Pancreas (tissue), 10 donors: Measurements from ENCODE around the gene VSIG10L. TPM values are rescaled to one million over a fixed set of nuclear protein-coding genes. Genes with fewer than 3 reads are reported as not detected.

Source experiments
- ATAC-seq, 4 donors: fragments of 200-7000 bp; cut with Tn5 transposase; one replicate each; pipeline versions ENCODE4 v1.8.0 to v1.9.1; 2020; ENCODE audit warnings: mild to moderate bottlenecking in 4 of 4, moderate library complexity in 4 of 4
- DNase-seq, 6 donors: peaks; one replicate each; pipeline ENCODE4 v3.0.0-alpha.2; 2020
- FAIRE-seq: peaks from 2 replicates; lab custom pipeline; 2012; peaks lifted over from hg19 to GRCh38; lab: Jason Lieb, UNC
- H3K27ac ChIP-seq, 4 donors: fragments of 200-600 bp; sonication (generic); 1 replicate in 3 of 4; 2 replicates in 1 of 4; pipeline versions ENCODE4 v1.5.0 to v1.8.0; 2020
- H3K27me3 ChIP-seq, 4 donors: fragments of 200-600 bp; one replicate each; pipeline ENCODE4 v1.8.0; 2021
- H3K36me3 ChIP-seq, 3 donors: fragments of 200-600 bp; sonication (generic) in 1 of 3; one replicate each; pipeline versions ENCODE4 v1.5.0 to v1.8.0; 2020 to 2021
- H3K4me1 ChIP-seq, 3 donors: fragments of 200-600 bp; one replicate each; pipeline ENCODE4 v1.8.0; 2021
- H3K4me3 ChIP-seq, 4 donors: fragments of 200-600 bp; sonication (generic) in 2 of 4; one replicate each; pipeline versions ENCODE4 v1.5.0 to v1.8.0; 2020 to 2021
- H3K9me3 ChIP-seq, 4 donors: fragments of 200-600 bp; one replicate each; pipeline ENCODE4 v1.8.0; 2021
- CTCF ChIP-seq, 4 donors: fragments of 200-600 bp; sonication (generic) in 3 of 4; IDR thresholded peaks; one replicate each; pipeline versions ENCODE4 v1.5.0 to v1.8.0; 2021; ENCODE audit warnings: antibody characterized with exemption in 4 of 4
- WGBS, 2 donors: extraction: QIAGEN DNeasy Blood & Tissue Kit; methylation state at CpG; one replicate each; pipeline ENCODE4 v1.1.7; 2013; 5-methylcytosine and 5-hydroxymethylcytosine counted together
- intact Hi-C, 3 donors: fragments of 100-400 bp; cut with DNase I; formaldehyde crosslinking; loops; one replicate each; pipeline versions ENCODE4 v1.11.1 to v1.14.2; 2022
- polyA plus RNA-seq, 2 donors: library from polyadenylated mRNA; stranded (reverse); fragments of 200-250 nt; gene quantifications; one replicate each; pipeline ENCODE4 v1.2.3, GENCODE V29; 2013
- total RNA-seq, 6 donors: library from RNA; stranded (reverse); fragmentation: NEBNext Ultra II Directional in 4 of 6; extraction: Animal tissue kit (Norgen Biotek cat#: 25700) in 4 of 6; gene quantifications; one replicate each; pipeline versions ENCODE4 v1.2.1 to v1.2.4, GENCODE V29; 2021 to 2023
- donor health status: healthy with polysubstance abuse.
- donor health status: DM: no; HTN: no; CAD: no; lungs with moderate emphysema.
- donor health status: DM: no; HTN: no; CAD: no.
- donor health status: control.
- donor health status: control.
- donor health status: Bipolar disorder and iron deficiency.
- donor health status: DM: yes; HTN: yes; CAD: no.
- donor health status: DM: no; HTN: no; CAD: no.
- donor health status: DM: no; HTN: no; CAD: no.
- donor health status: DM: yes; HTN: yes; CAD: no.

The VSIG10L gene
- total and polyA plus RNA-seq, 8 donors, result 0.16 to 1.1 (median 0.37) TPM; not detected in 1

GRCh38 chr19:51318687-51319648 is 23.0 kb downstream of the VSIG10L start:
- WGBS, 2 donors, result 49 to 61% methylated on average over 23 of the region's 23 CpGs
- TF ChIP-seq CTCF (IDR thresholded peaks at IDR 0.05), result no peak
- no peak overlapping the region for H3K27ac ChIP-seq
- no peaks in the 10 kb centered on the region for H3K27me3 ChIP-seq
- H3K9me3 ChIP-seq, result no peaks in the 10 kb centered on the region
- intact Hi-C loops, result no loop called here
- H3K36me3 ChIP-seq, result no peaks in the 10 kb centered on the region
- ATAC-seq (no peak), FAIRE-seq (no peak), DNase-seq (no peak)
- H3K4me3 ChIP-seq, result no peak overlapping the region
- H3K4me1 ChIP-seq, result no peaks in the 10 kb centered on the region

GRCh38 chr19:51317968-51318367 is 24.0 kb downstream of the VSIG10L start:
- Histone ChIP-seq H3K4me1 (no peaks in the 10 kb centered on the region), H3K27ac (no peak overlapping the region), H3K9me3 (no peaks in the 10 kb centered on the region), H3K36me3 (no peaks in the 10 kb centered on the region), H3K27me3 (no peaks in the 10 kb centered on the region), H3K4me3 (no peak overlapping the region)
- DNase-seq, result no peak
- intact Hi-C loops, result no loop called here
- FAIRE-seq, result no peak
- TF ChIP-seq CTCF (IDR thresholded peaks at IDR 0.05), result no peak
- WGBS, 2 donors, result 45 to 46% methylated on average over 1 of the region's 1 CpG
- ATAC-seq, result no peak

GRCh38 chr19:51317376-51317775 is 24.6 kb downstream of the VSIG10L start:
- intact Hi-C loops, result no loop called here
- Histone ChIP-seq H3K36me3 (no peaks in the 10 kb centered on the region), H3K9me3 (no peaks in the 10 kb centered on the region), H3K4me3 (no peak overlapping the region), H3K4me1 (no peaks in the 10 kb centered on the region), H3K27ac (no peak overlapping the region), H3K27me3 (no peaks in the 10 kb centered on the region)
- no peak for DNase-seq
- WGBS, 2 donors, result 61 to 73% methylated on average over 3 of the region's 3 CpGs
- FAIRE-seq, result no peak
- ATAC-seq, result no peak
- TF ChIP-seq CTCF (IDR thresholded peaks at IDR 0.05), result no peak

GRCh38 chr19:51316688-51317087 is 25.3 kb downstream of the VSIG10L start:
- Histone ChIP-seq H3K27ac (no peak overlapping the region), H3K9me3 (no peaks in the 10 kb centered on the region), H3K36me3 (no peaks in the 10 kb centered on the region), H3K27me3 (peaks cover 0 to 4% (median 0%) of the 10 kb centered on the region in 4 donors), H3K4me3 (no peak overlapping the region), H3K4me1 (no peaks in the 10 kb centered on the region)
- DNase-seq (no peak), FAIRE-seq (no peak), ATAC-seq (no peak)
- TF ChIP-seq CTCF (IDR thresholded peaks at IDR 0.05), result no peak
- intact Hi-C loops, result no loop called here
- 47 to 50% methylated on average over 8 of the region's 8 CpGs for WGBS, 2 donors
